Adipocyte (in vitro differentiated cells): ENCODE measurements around the gene DMBX1.

ENCODE experiments used
- DNase-seq: peaks from one replicate; pipeline ENCODE4 v3.0.0-alpha.2; 2015; ENCODE audit warnings: low read depth
- H3K27me3 ChIP-seq: replicated peaks from 2 replicates; pipeline ENCODE4 v1.7.0; 2013; ENCODE audit warnings: mild to moderate bottlenecking, low read length, moderate library complexity; ENCODE audit not compliant: control insufficient read depth, insufficient read depth
- H3K36me3 ChIP-seq: 2 replicates; pipeline ENCODE4 v1.7.0; 2013; ENCODE audit warnings: low read length, mild to moderate bottlenecking, moderate library complexity; ENCODE audit not compliant: control insufficient read depth, insufficient read depth, severe bottlenecking
- H3K4me1 ChIP-seq: 2 replicates; pipeline ENCODE4 v1.7.0; 2013; ENCODE audit warnings: mild to moderate bottlenecking, low read length, moderate library complexity; ENCODE audit not compliant: control insufficient read depth, insufficient read depth
- H3K4me3 ChIP-seq: 2 replicates; pipeline ENCODE4 v1.7.0; 2013; ENCODE audit warnings: mild to moderate bottlenecking, low read length, moderate library complexity
- H3K9ac ChIP-seq: 2 replicates; pipeline ENCODE4 v1.7.0; 2013; ENCODE audit warnings: mild to moderate bottlenecking, low read length, moderate library complexity
- H3K9me3 ChIP-seq: 2 replicates; pipeline ENCODE4 v1.7.0; 2013; ENCODE audit warnings: mild to moderate bottlenecking, low read length, moderate library complexity; ENCODE audit not compliant: control insufficient read depth

DMBX1 gene

DNA sequence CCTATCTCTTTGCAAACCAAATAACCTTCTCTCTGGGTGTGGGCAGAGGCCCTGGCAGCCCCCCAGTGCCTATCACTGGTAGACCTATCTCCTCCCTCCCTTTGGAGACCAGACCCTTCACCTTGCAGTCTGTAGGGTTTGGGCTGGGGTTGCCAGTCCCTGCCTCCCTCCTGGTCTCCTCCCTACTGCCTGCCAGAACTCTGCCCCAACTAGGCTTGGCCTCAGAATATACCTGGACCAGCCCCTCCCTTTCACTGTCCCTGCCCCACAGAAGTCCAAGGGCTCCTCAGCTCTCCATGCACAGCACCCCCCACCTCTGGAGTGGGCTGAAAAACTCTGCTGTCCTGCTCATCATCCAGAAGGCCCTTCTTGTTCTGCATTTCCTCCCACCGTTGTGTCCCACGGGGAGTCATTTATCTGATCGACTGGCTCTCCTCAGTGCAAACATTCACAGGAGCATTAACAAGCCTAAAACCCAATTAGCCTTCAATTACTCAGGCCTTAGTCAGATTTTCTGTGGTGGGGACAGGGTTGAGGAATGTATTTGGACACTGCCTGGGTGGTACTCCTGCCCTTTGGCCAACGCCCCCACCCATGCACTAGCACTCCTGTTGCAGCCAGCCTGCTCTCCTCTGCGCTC lies 27.7 kb upstream of the DMBX1 start:
- no peak overlapping the region for H3K9ac ChIP-seq
- no peak overlapping the region for H3K4me3 ChIP-seq
- H3K9me3 ChIP-seq = no peaks in the 10 kb centered on the region
- H3K36me3 ChIP-seq = no peaks in the 10 kb centered on the region
- no peak for DNase-seq
- H3K4me1 ChIP-seq = no peaks in the 10 kb centered on the region
- H3K27me3 ChIP-seq = peaks cover 73% of the 10 kb centered on the region

DNA sequence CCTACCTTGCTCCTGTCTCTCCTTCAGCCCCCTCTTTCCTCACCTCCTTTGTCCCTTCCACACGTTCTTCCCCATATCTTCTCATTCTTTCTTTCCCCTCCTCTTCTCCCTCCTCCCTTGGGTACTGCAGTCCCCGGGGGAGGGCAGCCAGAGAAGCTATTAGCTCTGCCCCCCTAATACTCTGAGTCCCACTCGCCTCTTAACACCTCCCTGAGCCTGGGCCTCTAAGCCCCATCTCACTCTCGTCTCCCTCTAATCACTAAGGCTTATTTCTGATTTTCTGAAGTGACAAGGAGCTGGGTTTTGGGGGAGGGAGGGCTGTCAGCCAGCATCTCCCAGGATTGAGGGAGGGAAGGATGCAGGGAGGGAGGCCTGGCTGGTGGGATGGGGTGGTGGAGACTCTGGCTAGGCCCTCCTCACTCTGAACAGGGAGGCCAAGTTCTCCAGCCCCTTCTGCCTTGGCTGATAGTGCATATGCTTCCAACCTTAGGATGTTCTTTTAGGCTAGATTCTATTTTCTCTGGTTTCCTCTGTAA lies 25.6 kb upstream of the DMBX1 start:
- Histone ChIP-seq H3K9me3 (no peaks in the 10 kb centered on the region), H3K27me3 (peaks cover 72% of the 10 kb centered on the region), H3K9ac (no peak overlapping the region), H3K36me3 (no peaks in the 10 kb centered on the region), H3K4me3 (no peak overlapping the region), H3K4me1 (no peaks in the 10 kb centered on the region)
- no peak for DNase-seq

DNA sequence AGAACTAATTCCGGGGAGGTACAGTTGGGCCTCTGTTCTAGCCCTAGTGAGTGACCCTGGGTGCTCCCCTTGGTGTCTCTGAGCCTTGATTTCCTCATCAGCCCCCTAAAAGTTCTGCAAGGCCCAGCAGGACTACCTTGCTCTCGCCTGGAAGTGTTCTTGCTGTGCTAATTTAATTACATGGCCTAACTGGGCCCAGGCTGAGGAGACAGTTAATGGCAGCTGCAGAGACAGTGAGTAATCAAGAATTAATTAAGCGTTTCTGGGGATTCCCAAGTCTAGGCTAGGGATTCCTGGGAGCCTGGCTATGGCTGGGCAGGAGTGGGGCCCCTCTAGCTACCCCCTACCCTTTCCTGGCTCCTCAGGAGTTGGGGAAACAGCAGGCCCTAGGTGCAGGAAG lies 24.7 kb upstream of the DMBX1 start:
- Histone ChIP-seq H3K9me3 (no peaks in the 10 kb centered on the region), H3K9ac (no peak overlapping the region), H3K27me3 (peaks cover 72% of the 10 kb centered on the region), H3K36me3 (no peaks in the 10 kb centered on the region), H3K4me1 (no peaks in the 10 kb centered on the region), H3K4me3 (no peak overlapping the region)
- no peak for DNase-seq

DNA sequence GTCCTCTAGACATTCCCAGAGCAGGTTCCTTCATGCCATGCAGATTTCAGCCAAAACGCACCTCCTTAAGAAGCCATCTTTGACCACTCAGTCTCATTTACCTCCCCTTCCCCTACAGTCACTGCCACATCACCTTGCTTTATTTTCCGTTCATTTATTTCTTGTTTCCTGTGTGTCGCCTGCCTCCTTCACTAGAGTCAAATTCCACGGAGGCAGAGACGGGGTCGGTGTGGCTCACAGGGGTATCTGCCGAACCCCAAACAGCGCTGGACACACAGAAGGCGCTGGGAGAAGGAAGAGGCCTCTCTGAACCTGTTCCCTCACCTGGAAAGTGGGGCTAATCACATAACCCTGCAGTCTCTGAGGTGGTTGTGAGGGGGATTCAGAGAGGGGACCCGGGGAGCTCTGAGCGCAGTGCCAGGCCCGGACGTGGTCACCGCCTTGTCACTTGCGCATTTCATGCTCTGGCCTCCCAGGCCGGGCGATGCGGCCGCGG lies 23.6 kb upstream of the DMBX1 start:
- no peak for DNase-seq
- Histone ChIP-seq H3K36me3 (no peaks in the 10 kb centered on the region), H3K27me3 (peaks cover 72% of the 10 kb centered on the region), H3K4me3 (no peak overlapping the region), H3K9me3 (no peaks in the 10 kb centered on the region), H3K9ac (no peak overlapping the region), H3K4me1 (no peaks in the 10 kb centered on the region)

DNA sequence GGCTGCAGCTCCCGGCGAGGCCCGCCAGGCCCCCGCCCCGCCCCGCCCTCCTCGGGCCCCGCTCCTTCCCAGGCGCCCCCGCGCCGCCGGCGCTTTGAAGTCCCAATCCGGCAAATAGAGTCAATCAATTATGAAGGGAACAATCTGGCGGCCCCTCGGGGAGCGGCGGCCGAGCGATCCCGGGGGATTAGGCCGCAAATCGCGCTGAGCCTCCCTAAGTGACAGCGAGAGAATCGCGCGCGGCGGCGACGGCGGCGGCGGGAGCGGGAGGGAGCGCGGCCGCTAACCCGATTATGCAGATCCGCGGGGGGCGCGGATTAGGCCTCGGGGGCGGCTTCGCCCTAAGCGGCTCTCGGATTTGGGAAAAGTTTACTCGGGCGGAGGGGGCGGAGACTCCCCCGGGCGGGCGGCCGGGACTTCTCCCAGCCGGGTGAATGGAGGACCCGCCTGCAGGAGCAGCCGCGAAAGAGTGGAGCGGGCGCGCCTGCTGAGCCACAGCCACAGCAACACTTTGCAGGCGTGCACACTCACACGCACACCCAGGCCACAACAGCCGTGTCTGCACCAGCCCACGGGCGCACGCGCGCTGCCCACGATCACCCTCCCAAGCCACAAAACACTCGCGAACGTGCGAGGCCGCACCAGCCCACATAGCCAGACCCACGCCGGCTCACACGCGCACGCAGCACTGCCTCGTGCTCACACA lies 23.0 kb upstream of the DMBX1 start:
- peaks cover 74% of the 10 kb centered on the region for H3K27me3 ChIP-seq
- no peaks in the 10 kb centered on the region for H3K36me3 ChIP-seq
- no peak overlapping the region for H3K9ac ChIP-seq
- peak; percentile 60 for DNase-seq
- H3K4me1 ChIP-seq = no peaks in the 10 kb centered on the region
- H3K9me3 ChIP-seq = no peaks in the 10 kb centered on the region
- peak overlapping the region; percentile 32 for H3K4me3 ChIP-seq

DNA sequence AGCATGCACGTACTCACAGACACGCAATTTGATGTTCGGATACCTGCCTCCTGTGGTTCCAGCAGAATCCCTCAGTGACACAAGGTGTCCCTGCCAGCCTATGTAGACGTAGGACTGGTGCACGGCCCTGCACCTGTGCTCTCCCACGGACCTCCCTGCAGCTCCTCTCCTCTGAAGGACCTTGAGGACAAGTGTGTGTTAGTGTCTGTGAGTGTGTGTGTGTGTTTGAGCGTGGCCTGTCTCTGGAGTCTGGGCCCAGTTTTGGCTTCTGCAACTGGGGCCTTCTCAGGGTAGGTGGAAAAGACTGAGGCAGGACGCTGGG lies 22.5 kb upstream of the DMBX1 start:
- peak overlapping the region; percentile 32 for H3K4me3 ChIP-seq
- no peak for DNase-seq
- H3K4me1 ChIP-seq = no peaks in the 10 kb centered on the region
- no peak overlapping the region for H3K9ac ChIP-seq
- no peaks in the 10 kb centered on the region for H3K36me3 ChIP-seq
- peaks cover 72% of the 10 kb centered on the region for H3K27me3 ChIP-seq
- no peaks in the 10 kb centered on the region for H3K9me3 ChIP-seq

DNA sequence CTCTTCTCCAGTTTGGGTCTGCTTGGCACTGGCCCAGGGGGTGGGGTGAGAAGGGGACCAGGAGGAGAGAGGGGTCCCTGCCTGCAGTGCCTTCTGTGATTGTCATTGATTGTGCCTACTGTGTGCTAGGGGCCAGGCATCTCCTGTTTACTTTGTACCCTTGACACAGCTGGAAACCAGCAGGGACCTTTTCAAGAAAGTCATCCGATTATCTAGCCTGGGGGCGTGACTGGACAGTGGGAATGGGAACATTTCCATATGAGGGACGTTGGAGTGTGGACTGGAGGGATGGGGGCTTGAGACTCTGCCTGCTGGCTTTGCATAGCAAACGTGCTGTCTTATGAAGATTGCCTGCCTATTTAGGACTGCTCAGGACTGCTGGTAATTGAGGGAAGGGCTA lies 19.8 kb upstream of the DMBX1 start:
- peaks cover 69% of the 10 kb centered on the region for H3K27me3 ChIP-seq

DNA sequence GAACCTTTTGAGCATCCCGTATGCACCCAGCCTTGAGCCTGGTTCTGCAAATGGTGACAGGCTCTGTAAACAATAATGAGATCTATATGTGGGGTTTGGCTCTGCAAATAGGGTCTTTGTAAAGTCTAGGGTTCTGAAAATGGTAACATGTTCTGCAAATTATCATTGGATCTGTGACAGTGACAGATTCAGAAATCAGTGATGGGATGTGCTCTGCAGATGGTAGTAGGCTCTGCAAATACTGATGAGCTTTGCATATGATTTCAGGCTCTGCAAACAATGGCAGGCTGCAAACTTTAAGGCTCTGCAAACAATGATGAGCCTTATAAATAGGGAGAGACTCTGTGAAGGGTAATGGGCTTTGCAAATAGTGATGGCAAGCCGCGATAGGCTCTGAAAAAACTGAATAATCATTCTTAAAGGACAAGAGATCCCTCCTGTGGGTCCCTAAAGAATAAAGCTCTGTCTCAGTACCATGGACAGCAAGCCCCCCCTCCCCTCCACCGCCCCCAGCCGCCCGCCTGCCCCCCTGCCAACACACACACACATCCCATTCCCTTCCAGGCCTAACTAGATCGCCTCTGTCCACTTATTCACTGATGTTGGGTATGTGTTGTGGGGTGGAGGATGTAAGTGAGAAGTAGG lies 17.7 kb upstream of the DMBX1 start:
- H3K9ac ChIP-seq = no peak overlapping the region
- H3K4me3 ChIP-seq = no peak overlapping the region
- H3K4me1 ChIP-seq = peaks cover 5% of the 10 kb centered on the region
- DNase-seq = no peak
- H3K27me3 ChIP-seq = peaks cover 75% of the 10 kb centered on the region
- no peaks in the 10 kb centered on the region for H3K9me3 ChIP-seq
- no peaks in the 10 kb centered on the region for H3K36me3 ChIP-seq

More for the DNA sequence above, 19.8 kb upstream of the DMBX1 start:
- Histone ChIP-seq H3K36me3 (no peaks in the 10 kb centered on the region), H3K4me1 (no peaks in the 10 kb centered on the region), H3K9me3 (no peaks in the 10 kb centered on the region), H3K9ac (no peak overlapping the region), H3K4me3 (no peak overlapping the region)
- DNase-seq = no peak

DNA sequence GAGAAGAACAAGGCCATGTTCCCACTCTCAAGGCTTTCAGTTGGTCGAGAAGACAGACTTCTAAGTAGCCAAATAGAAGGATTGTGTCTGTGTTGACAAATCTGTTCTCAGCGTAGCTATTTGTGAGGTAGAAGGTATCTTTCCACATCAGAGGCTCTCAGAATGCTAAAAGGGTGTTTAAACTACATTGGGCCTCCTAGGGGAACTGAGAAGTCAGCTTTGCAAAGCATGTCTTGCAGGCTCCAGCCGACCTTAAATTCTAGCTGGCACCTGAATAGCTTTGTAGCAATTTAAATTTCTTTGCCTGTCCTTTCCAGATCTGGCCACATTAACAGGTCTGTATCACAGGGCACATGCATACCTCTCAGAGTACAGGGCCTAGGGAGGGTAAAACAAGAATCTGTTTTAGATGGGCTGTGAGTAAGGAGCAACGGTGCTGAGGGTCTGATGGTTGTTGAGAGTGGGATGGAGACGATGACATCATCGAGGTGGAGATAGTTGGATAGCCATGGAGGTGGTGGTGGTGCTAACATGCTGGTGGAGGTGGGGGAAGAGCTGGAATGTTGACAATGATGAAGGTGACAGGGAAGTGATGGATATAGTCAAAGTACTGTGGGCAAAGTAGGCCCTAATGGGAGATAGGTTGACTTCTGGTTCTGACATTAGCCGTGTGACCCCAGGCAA lies 17.0 kb upstream of the DMBX1 start:
- DNase-seq = no peak
- Histone ChIP-seq H3K4me3 (no peak overlapping the region), H3K36me3 (no peaks in the 10 kb centered on the region), H3K4me1 (peaks cover 7% of the 10 kb centered on the region), H3K9me3 (no peaks in the 10 kb centered on the region), H3K9ac (no peak overlapping the region), H3K27me3 (peaks cover 69% of the 10 kb centered on the region)

DNA sequence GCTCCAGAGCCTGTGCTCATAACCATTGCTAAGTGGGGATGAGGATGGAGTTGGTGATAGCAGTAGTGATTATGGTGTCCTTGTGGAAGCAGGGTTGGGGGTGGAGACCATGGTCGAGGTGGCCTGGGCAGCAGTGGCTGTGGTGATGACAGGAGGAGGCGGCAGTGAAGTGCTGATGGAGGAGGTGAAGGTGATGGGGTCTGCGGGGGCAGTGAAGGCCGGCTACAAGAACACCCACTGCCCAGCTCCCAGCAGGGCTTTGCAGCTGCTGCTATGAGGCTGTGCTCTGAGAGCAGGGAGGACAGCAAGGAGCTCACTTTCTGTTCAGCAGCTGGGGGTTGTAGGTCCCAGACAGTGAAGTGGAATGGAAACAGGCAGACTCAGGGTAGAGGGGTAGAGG lies 15.6 kb upstream of the DMBX1 start:
- Histone ChIP-seq H3K4me3 (no peak overlapping the region), H3K9ac (no peak overlapping the region), H3K27me3 (peaks cover 68% of the 10 kb centered on the region), H3K4me1 (peaks cover 10% of the 10 kb centered on the region), H3K36me3 (no peaks in the 10 kb centered on the region), H3K9me3 (no peaks in the 10 kb centered on the region)
- no peak for DNase-seq

DNA sequence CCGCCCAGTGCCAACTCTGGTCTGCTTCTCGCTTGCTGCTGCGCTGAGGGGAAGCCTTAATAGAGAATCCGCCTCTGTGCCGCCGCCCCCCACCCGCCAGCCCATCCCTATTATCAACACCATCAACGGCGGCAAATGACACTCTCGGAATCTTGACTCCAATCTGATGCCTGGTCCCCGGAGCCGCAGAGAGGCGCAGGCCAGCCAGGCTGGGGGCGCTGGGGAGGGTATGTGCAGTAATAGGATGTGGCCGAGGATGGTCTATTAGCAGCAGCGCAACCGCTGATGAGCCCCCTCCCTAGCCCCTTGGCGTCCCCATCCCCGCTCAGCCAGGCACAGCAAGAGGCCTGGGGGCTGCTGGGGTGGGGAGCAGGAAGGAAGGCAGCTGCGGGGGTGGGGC lies 15.1 kb upstream of the DMBX1 start:
- no peak overlapping the region for H3K4me3 ChIP-seq
- H3K9ac ChIP-seq = no peak overlapping the region
- no peaks in the 10 kb centered on the region for H3K9me3 ChIP-seq
- H3K27me3 ChIP-seq = peaks cover 67% of the 10 kb centered on the region
- DNase-seq = no peak
- H3K4me1 ChIP-seq = peaks cover 10% of the 10 kb centered on the region
- H3K36me3 ChIP-seq = no peaks in the 10 kb centered on the region
